HG02588 (cell line): ENCODE data around the gene SEPSECS.

Experiments
- ATAC-seq: cut with Tn5 transposase; IDR thresholded peaks from one replicate; pipeline ENCODE4 v1.9.1; 2021; ENCODE audit warnings: mild to moderate bottlenecking, moderate library complexity; ENCODE audit not compliant: unreplicated experiment

The SEPSECS gene

DNA sequence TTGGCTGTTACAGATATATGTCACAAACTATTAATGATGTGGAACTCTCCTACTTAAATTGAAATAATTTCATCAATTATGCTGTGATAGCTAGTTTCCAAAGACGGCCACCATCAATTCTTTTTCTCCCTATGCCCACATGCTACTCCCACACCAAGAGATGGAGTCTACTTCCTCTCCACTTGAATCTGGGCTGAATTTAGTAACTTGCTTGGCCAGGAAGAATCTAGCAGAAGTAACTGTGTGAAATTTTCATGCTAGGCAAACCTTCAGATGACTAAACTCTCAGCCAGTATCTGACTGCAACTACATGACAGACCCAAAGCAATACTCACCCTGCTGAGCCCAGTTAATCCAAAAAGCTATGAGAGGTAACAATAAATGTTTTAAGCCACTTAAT, 3.2 kb downstream of the SEPSECS start:
- ATAC-seq, result no peak

DNA sequence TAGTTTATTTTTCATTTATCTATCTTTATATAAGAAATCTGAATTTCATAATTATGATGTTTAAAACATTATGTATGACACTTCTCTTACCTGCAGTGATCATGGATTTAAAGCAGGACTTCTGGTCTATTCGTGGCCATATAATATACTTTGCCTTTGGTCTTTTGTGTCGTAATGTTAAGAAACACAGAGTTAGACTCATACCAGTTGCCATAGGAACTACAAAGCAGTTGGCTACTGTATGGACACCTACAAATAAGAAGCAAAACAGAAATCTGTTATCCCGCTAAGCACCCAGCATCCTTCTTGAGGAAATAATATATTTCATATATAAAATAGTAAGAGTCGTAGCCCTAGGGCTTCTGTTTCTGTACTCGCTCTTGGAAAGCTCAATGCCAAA, 4.3 kb downstream of the SEPSECS start:
- no peak for ATAC-seq

DNA sequence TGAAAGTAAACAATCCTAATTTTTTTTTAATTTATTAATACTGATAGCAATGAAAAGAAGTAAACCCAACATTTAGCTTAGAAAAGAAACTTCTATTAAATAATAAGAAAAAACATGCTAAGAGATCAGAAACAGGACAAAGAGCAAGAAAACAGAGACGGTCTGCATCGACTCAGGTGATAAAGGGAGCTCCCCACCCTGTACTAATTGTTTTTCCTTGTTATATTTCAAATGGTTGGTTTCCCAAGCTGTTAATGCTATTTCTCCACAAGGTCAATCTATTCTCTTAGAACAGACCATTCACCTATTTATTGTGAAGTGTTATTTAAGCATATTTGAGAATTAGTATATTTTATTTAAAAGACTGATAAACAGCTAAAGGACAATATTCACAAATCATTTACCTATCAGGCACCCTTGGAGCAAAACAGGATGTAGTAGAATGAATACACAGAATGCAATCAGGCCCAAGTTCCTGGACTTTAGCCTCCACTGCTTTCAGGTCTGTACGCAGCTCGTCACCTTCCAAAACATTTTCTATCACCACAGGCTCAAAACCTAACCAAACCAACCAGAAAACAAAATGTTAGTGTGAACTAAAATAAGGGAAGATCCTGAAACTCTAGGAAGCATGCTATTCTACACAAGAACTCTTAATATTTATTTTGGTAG, 5.5 kb downstream of the SEPSECS start:
- ATAC-seq, result no peak

DNA sequence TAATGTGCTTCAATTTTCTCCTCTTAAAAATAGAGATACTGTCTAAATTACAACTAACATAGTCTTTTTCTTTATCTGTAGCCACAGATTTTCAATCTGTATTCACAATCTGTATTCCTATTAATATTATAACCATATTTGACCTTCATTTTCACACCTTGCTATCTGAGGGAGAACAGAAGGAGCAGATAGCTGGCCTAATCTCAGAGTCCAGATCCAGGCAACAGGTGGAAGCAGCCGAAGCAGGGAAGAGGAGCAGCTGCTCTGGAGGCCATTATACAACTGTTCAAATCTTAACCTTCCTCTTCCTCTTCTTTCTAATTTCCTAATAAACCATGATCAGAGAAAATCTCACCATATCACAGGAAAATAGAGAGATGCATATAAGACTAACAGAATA, 14.2 kb downstream of the SEPSECS start:
- ATAC-seq, result no peak

DNA sequence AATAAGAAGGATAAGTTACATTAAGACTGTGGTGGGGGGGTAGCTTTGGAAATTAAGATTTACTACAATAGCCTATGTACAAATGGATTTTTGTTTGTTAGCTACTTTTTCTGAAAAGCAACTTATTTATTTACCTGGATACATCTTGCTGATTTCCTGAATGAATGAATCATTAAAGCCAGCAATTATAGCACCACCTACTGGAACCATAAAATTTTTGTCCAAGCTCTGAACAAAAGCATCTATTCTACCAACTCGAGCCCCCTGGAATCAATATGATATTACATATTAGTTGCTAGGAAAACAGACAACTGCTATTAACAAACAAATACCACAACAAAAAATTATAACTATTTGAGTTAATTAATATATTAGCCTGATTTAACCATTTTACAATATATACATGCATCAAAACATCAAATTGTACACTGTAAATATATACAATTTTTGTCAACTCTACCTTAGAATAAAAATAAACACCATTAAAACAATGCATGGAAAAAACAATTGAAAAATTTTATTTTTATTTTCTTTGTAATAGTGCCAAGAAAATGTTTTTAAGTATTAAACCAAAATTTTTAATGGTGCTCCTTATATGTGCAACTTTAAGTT, 15.3 kb downstream of the SEPSECS start:
- no peak for ATAC-seq

DNA sequence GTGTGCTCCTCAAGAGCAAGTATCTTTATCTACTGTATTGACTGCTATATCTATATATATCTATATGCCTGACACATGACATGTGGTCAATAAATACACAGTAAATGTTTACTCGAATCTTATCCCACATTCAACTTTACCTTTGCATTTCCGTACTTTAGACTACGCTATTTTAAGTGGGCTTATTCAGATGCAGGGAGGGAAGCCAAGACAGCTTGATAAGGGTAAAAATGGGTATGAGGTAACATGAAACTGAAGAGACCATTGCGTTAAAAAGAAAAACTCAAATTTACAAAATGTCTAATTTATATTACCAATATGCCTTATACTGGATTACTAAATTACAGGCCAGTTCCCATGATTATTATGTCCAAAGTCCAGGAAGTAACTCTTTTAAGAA, 17.8 kb downstream of the SEPSECS start:
- ATAC-seq, result no peak

DNA sequence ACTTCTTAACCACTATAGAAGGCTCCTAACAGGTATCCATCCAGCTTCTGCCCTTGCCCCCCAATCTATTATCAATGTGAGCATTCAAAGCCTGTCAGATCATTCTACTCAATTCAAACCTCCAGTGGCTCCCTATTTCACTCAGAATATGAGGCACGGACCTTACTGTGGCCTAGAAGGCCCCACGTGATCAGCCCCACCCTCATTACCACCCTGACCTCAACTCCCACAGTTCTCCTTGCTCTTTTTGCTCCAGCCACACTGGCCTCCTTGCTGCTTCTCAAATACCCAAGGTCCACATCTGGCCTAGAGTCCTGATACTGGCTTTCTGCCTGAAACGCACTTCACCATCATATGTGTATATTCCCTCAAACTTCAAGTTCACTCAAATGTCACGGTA, 18.7 kb downstream of the SEPSECS start:
- ATAC-seq, result no peak

DNA sequence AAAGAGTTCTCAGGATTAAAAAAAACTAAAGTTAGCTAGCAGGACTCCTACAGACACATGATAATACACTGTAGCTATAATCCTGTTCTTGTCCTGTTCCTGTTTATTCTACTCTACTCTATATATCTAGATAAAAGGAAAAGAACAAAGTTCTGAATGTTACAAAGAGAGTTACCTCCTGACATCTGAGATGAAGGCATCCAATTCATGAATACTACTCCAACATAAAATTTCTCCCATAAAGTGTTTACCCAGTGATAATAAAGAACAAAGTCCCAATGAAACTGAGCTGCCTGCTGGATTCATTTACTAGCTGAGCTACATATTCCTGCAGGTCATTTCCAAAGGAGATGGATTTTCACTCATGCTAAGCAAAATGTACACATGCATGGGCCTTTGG, 27.1 kb downstream of the SEPSECS start:
- ATAC-seq, result no peak

DNA sequence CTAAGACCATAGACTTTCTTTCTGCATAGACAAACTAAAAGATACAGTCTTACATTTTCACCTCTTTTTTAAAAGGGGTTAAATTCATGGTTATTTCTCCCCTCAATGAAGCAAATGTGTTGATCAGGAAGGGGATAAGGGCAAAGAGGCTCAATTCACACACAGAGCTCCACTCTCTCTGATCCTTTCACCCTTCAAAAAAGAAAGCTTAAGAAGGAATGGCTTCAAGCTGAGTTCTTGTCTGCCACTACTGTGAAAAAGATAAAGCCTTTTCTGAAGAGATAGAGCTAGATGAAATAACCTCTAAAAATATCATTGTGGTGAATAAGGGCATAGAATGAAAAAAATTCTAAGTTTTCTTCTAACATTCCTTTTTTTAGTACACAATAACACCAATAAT, 28.3 kb downstream of the SEPSECS start:
- no peak for ATAC-seq

DNA sequence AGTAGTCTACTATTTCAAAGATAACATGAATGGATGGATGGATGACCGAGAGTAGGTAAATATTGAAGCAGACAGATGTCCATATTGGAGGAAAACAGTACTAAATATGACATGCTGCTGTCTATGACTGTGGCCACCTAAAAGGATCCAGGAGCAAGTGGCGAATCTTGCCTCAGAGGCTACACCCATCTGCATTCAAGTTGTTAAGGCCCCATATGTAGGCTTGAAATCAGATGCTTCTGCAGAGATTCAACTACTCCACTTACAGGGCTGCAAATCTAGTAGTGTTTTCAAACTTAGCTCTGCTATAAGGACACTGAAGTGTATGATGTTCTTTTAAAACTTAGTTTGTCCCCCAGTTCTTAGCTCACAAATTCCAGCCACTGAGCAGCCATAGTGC, 28.9 kb downstream of the SEPSECS start:
- no peak for ATAC-seq

DNA sequence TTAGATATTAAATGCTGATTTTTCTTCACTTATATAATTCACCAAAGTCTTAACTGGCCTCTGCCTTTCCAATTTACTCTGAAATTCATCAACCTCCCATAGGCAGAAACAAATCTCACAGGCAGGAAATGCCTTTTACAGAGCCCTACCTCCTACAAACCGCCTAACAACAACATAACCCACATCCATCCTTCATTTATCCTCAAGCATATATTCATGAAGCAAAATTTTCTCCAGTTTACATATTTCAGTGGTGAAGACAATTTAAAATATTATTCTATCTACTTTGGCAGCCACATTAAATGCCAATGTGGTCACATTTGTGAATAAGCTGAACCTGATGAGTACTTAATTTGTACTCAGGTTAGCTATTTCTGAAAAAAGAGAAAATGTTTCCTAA, 30.3 kb downstream of the SEPSECS start:
- ATAC-seq, result no peak

DNA sequence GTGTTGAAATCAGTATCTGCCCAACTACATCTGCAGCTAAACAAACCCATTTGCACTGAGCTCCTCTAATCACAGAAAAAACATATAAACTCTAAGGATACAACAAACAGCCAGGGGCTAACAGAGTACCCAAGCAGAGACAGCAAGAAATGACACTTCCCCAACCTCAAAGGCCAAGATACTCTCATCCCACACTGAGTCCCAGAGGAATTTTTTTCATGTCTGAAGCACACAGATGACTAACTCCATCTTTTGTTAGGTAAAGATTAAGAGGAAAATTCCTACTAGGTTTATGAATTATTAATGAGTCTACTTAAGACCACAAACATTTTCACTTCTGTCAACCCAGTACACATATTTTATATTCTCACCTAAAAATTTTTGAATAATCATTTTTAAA, 31.6 kb downstream of the SEPSECS start:
- ATAC-seq, result no peak

DNA sequence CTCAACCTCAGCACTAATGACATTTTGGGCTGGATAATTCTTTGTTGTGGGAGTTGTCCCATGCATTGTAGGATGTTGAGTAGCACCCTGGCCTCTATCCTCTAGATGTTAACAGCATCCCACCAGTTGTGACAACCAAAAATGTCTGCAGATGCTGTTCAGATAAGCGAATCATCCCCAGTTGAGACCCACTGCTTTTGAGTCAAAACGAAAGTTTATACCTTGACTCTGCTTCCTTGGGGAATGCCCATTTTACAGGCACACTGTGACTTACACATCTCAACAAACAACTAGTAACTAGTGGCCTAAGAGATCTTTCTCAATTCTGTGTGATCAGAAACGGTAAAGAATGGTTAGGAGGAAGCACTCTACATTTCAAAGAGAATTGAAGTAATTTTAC, 37.0 kb downstream of the SEPSECS start:
- ATAC-seq, result peak; percentile 99

DNA sequence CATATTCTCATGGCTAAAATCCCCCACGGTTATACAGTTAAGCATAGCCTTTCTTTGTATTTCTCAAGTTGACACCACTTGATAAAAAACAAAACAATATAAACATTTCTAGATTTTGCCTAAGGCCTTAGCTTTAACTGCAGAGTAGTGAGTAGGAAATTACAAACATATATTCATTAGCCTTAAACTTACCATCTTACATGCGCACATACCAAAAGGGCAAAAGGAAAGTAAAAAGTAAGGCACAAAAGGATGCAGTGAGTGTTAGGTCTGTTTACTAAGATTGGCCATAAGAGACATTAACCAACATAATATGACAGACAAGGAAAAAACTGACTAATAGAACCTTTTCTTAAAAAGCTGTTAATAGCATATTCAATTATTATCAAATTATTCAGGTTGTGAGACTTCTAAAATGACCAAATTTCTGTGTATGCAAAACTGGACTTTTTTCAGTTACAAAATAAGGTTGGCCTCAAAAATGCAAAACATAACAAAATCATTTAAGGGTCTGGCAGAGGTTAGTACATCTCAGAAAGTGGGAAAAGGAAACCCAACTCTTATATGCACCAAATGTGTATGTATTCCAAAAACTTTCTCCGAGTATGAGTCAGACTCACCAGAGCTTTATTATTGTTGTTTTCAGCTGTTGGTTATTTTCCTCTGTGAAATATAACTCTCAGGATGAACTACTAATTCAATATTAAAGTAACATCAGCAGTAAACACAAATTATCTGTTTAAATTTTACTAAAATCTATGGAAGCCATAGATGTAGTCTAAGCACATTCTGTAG, 39.9 kb downstream of the SEPSECS start:
- no peak for ATAC-seq

DNA sequence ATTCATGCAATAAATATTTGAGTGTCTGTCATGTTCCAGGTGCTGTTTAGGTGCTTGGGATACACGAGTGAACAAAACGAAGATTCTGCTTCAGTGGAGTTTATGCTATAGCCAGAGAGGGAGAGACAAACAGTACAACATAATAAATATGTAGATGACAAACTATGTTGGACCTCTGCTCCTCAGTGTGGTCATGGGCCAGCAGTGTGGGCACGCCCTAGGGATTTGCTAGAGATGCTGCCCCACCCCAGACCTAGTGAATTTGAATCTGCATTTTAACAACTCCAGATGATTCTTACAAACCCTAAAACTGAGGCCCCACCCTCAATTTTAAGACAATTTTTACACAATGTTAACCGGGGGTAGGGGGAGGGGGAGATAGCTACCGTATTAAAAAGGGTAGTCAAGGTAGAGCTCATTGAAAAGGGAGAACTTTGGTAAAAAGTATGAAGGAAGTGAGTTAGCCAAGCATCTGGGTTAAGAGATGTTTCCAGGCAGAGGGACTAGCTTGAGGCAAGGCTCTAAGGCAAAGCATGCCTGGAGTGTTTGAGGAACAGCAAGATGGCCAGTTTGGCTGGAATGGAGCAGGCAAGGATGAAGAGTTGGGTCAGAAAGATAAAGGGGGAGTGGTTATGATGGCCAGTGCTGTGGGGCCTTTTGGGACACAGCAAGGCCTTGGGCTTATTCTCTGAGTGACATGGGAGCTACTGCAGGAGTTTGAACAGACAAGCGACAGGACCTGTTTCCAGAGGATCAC, 42.4 kb downstream of the SEPSECS start:
- ATAC-seq, result no peak

DNA sequence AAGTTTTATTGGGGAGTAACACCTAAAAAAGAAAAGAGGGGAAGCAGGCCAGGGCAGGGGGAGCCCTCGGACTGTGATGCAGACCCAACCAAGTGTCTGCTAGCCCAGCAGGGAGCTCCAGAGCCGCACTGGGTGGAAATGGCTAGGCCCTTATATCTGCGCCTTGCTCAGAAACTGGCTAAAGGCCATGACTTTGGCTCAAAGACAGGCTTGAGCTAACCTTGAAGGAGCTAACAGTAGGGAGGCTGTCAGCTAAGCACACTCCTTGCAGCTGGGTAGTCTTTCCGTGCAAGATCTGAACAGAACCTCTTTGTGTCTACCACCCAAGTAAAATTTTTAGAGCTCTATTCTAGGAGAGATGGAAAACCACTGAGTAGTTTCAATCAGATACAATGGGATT, 43.0 kb downstream of the SEPSECS start:
- ATAC-seq, result no peak

DNA sequence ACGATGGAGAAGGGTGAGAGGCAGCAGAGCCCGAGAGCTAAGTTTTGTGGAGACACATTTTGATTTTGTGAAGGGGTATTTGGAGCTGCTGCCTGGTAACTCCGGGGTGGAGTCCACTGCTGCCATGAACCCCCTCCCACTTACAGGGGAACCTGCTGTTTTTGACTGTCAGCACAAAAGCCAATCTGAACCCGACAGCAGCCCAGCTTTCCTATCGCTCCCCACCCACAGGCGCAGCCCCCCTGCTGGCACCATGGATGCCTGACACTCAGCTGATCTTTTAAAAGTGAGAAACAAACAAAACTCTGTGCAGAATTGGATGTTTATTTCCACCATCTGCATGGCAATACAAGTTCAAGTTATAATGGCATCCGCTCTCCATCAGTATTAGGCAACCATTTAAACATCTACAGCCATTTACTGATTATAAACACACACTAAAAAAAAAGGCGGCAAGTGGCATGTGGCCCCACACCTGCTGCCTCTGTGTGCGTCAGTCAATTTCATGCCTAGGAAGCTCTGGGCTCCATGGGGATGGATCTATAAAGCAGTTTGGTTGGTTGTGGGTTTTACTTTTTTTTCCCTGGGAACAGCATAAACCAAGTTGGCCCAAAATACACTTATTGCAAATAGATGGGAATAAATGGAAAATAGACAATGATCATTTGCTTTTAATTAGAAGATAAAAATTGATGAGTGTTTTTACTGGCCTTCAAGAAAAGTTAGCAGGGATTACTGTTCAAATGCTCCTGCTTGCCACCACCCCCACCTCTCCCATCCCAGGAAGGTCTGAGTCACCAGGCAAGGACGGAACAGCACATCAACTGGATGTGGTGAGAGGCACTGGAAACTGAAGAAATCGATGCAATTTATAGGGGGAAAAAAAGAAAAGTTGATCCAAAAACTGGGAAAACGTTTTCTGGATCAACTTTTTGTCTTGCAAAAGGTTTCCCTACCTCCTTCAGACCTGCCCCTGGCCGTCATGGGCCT, 46.0 kb downstream of the SEPSECS start:
- no peak for ATAC-seq

DNA sequence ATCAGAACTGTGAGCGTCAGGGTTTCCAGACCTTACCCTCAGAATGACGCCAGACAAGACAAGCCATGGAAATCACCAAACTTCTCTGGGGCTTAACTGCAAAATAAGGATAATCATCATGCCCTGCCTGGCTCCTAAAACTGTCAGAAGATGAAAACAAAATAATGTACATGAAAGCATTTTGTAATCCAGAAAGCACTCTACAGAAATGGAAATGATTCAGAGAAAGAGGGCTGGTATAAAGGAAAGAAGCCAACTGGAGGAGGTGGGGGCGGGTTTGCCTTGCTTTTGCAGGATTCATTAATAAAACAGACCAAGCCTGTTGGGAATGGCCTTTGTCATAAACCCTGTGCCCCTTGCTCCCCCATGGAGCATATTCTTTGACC, 47.3 kb downstream of the SEPSECS start:
- ATAC-seq, result no peak

DNA sequence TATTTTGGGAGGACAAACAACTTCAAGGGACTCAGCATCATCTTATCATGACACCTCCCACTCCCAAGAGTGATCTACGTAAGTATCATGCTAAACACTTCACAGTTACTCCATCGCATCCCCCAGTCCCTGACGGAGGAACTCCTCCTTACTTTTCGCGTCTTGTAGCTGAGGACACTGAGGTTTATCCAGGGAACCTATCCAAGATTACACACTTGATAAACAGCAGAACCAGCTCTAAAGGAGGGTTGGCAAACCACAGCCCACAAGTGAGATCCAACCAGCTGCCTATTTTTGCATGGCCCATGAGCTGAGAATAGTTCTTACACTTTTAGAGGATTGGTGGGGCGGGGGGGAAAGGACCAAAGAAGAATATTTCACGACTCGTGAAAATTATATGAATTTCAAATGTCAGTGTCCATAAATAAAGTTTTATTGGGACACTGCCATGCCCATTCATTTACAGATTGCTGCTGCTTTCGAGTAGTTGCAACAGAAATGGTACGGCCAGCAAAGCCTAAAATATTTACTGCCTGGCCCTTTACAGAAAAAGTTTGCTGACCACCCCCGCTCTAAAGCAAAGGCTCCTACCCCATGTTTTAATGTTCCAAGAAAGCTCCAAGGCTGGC, 47.8 kb downstream of the SEPSECS start:
- no peak for ATAC-seq

DNA sequence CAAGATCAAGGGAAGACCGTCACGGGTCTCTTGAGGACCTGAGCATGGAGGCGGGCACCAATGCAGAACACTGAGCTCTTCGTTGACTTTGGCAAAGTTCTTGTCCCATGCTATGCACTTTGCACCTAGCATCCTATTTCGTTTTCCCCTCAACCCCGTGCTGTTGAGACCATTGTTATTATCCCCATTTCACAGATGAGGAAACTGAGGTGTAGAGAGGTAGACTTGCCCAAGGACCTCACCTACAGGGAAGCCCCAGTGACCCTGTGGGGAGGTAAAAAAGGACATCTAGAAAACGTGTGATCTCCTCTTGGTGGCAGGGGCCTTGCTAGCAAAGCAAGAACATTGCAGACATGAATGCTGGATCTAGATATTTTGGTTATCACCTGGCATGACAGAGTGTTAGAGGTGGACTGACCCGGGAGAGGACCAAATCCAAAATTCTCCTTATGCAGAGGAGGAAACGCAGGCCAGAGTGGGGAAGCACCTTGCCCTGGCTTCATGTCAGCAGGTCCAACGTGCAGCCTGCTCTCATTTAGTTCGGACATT, 48.5 kb downstream of the SEPSECS start:
- no peak for ATAC-seq
